ENCODE results near the gene MACROD2. TPM values are rescaled to one million over a fixed set of nuclear protein-coding genes. Genes with fewer than 3 reads are reported as not detected.

The MACROD2 gene
- total RNA-seq, 1 experiment from 2014 or later = 1.6 TPM

DNA sequence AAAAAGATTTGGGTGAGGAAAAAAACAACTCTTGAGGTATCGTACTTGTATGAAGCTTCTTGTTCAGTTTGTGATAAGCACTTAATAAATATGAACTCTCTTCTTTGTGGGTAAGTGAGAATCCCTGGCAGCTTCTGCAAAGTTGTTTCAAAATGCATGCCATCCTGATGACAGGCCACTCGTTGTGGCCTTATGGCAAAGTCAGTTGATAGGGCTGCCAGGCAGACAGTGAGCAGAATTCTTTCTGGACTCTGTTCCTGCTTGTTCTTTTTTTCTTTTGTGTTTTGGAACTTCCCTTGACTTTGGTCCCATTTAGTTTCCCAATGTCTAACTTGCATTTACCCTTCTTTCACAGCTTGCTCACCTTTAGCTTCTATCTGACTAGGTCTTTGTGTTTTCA lies 1325.6 kb downstream of the MACROD2 start:
- Histone ChIP-seq H3K79me1 (ENCODE audit: insufficient read depth, low read depth, low read length, poor library complexity, severe bottlenecking) (no peaks in the 10 kb centered on the region), H3K18ac (ENCODE audit: insufficient read length, low read depth, low read length) (no peak overlapping the region), H3K23ac (ENCODE audit: insufficient read length, low read depth, low read length) (no peak overlapping the region), H2BK20ac (ENCODE audit: low read depth, low read length, poor library complexity, severe bottlenecking) (no peak overlapping the region), H2AK5ac (ENCODE audit: insufficient read length, low read length) (no peak overlapping the region), H2BK5ac (ENCODE audit: insufficient read length, low read length) (no peak overlapping the region), H2BK120ac (ENCODE audit: low read depth, low read length, poor library complexity, severe bottlenecking) (no peak overlapping the region), H2AFZ (ENCODE audit: low read length) (no peak overlapping the region), H3K56ac (ENCODE audit: insufficient read length, low read depth, low read length) (no peak overlapping the region), H3T11ph (ENCODE audit: low read length) (no peak overlapping the region), H3K4ac (ENCODE audit: low read depth, low read length) (no peak overlapping the region), H2BK15ac (ENCODE audit: low read depth, low read length) (no peak overlapping the region), H4K91ac (ENCODE audit: insufficient read length, low read depth, low read length) (no peak overlapping the region), H3K27ac (ENCODE audit: insufficient read length, low read depth, low read length) (no peak overlapping the region), H4K20me1 (ENCODE audit: control insufficient read depth, insufficient read depth, insufficient read length) (no peaks in the 10 kb centered on the region), H2BK12ac (ENCODE audit: insufficient read length, low read depth, low read length) (no peak overlapping the region), H3K79me2 (ENCODE audit: insufficient read depth, low read length) (no peaks in the 10 kb centered on the region), H3K4me1 (ENCODE audit: insufficient read depth, low read length) (no peaks in the 10 kb centered on the region; the same call in 1 of the 2 replicates), H3K23me2 (ENCODE audit: insufficient read length, low read depth, low read length, poor library complexity, severe bottlenecking) (no peaks in the 10 kb centered on the region), H3K27me3 (ENCODE audit: insufficient read depth, low read length) (no peaks in the 10 kb centered on the region), H4K5ac (ENCODE audit: insufficient read length, low read depth, low read length) (no peak overlapping the region), H4K8ac (replicated peaks; ENCODE audit: insufficient read length, low read depth, low read length) (no peak overlapping the region), H3K14ac (ENCODE audit: insufficient read depth, low read length) (no peak overlapping the region), H3K9ac (ENCODE audit: extremely low read depth, insufficient read length, low read length) (no peak overlapping the region), H3K4me2 (ENCODE audit: insufficient read depth, insufficient read length, low read length) (no peak overlapping the region), H3K9me3 (ENCODE audit: control insufficient read depth, low read depth, low read length) (no peaks in the 10 kb centered on the region)
- Mint-ChIP-seq H3K36me3 (ENCODE audit: insufficient read depth in 1 of 3, low read depth in 3 of 3) (no peaks in the 10 kb centered on the region), H3K9me3 (no peaks in the 10 kb centered on the region; a peak in 1 of 5 replicates), H3K4me3 (no peak overlapping the region), H3K4me1 (peaks cover 6 to 7% of the 10 kb centered on the region in 2 experiments), H3K27me3 (ENCODE audit: low read depth) (no peaks in the 10 kb centered on the region), H3K27ac (no peak overlapping the region)
- no peak for DNase-seq
- no peak for TF ChIP-seq CTCF (conservative IDR thresholded peaks at IDR 0.05)
- WGBS (ENCODE audit: extremely low coverage, insufficient read length, low lambda C conversion rate) = no CpG with 5 or more reads among the region's 2 CpGs

Measured in H9 (cell line).